CD4-positive, alpha-beta T cell (primary cell): ENCODE measurements around the gene EXD2. TPM values are rescaled to one million over a fixed set of nuclear protein-coding genes. Genes with fewer than 3 reads are reported as not detected.

Experiments used
- ATAC-seq: fragments of 200-7000 bp; cut with Tn5 transposase; one replicate; pipeline ENCODE4 v1.10.0; 2022; ENCODE audit warnings: mild to moderate bottlenecking; ENCODE audit not compliant: poor library complexity
- CTCF ChIA-PET: fragments of 350-600 bp; sonication (Branson Sonifier 250); formaldehyde crosslinking; loops from one replicate; lab custom pipeline; 2021; ENCODE audit warnings: antibody characterized with exemption, inconsistent platforms; lab: Charles Lee
- POLR2A ChIA-PET: fragments of 350-600 bp; sonication (Branson Sonifier 250); formaldehyde crosslinking; loops from one replicate; lab custom pipeline; 2021; ENCODE audit warnings: antibody characterized with exemption, inconsistent platforms; lab: Charles Lee
- DNase-seq, 14 experiments: peaks; one replicate each; pipeline ENCODE4 v3.0.0-alpha.2; 2013 to 2020; ENCODE audit warnings: mixed read lengths in 2 of 14
- H3K27ac ChIP-seq, 2 donors: one replicate each; pipeline versions ENCODE4 v1.5.1 to v1.7.0; 2013; ENCODE audit warnings: low read length in 2 of 2, low read depth in 1 of 2, mild to moderate bottlenecking in 1 of 2
- H3K27me3 ChIP-seq, 2 experiments: 1 replicate in 1 of 2; 2 replicates in 1 of 2; pipeline versions ENCODE4 v1.6.1 to v1.7.0; 2013; ENCODE audit warnings: low read length in 2 of 2, control low read depth in 1 of 2, mild to moderate bottlenecking in 1 of 2, moderate library complexity in 1 of 2; ENCODE audit not compliant: insufficient read depth in 2 of 2, control insufficient read depth in 1 of 2
- H3K36me3 ChIP-seq: one replicate; pipeline ENCODE4 v1.6.1; 2013; ENCODE audit warnings: low read length, control low read depth; ENCODE audit not compliant: insufficient read depth
- H3K4me1 ChIP-seq: one replicate; pipeline ENCODE4 v1.6.1; 2013; ENCODE audit warnings: low read length, control low read depth; ENCODE audit not compliant: insufficient read depth
- H3K4me3 ChIP-seq: one replicate; pipeline ENCODE4 v1.5.1; 2013; ENCODE audit warnings: mild to moderate bottlenecking, low read length, moderate library complexity
- H3K9me3 ChIP-seq, 2 experiments: 1 replicate in 1 of 2; 2 replicates in 1 of 2; pipeline versions ENCODE4 v1.6.1 to v1.7.0; 2013; ENCODE audit warnings: low read length in 2 of 2, mild to moderate bottlenecking in 2 of 2, control low read depth in 1 of 2, moderate library complexity in 1 of 2; ENCODE audit not compliant: control insufficient read depth in 1 of 2, insufficient read depth in 1 of 2
- H3K27ac Mint-ChIP-seq: one replicate; pipeline ENCODE4 v1.8.0; 2020; ENCODE audit warnings: mixed read lengths
- H3K27me3 Mint-ChIP-seq: one replicate; pipeline ENCODE4 v1.8.0; 2021; ENCODE audit warnings: mixed read lengths
- H3K36me3 Mint-ChIP-seq: one replicate; pipeline ENCODE4 v1.8.0; 2021; ENCODE audit warnings: low read depth, mixed read lengths
- H3K4me1 Mint-ChIP-seq: one replicate; pipeline ENCODE4 v1.8.0; 2021; ENCODE audit warnings: low read depth, mixed read lengths
- H3K4me3 Mint-ChIP-seq: one replicate; pipeline ENCODE4 v1.8.0; 2020; ENCODE audit warnings: mild to moderate bottlenecking, mixed read lengths
- H3K9me3 Mint-ChIP-seq: one replicate; pipeline ENCODE4 v1.8.0; 2020; ENCODE audit warnings: mixed read lengths
- intact Hi-C, 2 experiments: fragments of 100-400 bp; cut with DNase I in 1 of 2; cut with micrococcal nuclease in 1 of 2; formaldehyde crosslinking; loops; one replicate each; pipeline versions ENCODE4 v1.15.1 to v1.9.0; 2023 to 2025; cut with DNase I, micrococcal nuclease
- total RNA-seq, 174 experiments: library from RNA in 2 of 174; stranded (reverse) in 2 of 174; gene quantifications; one replicate each; pipeline ENCODE4 v1.2.3 and lab custom pipeline; 2021 to 2026
- TF ChIP-seq, protein P1 (sequence below): fragments of 200-600 bp; IDR thresholded peaks from one replicate; pipeline ENCODE4 v1.8.0; 2022; ENCODE audit warnings: antibody characterized with exemption, mild to moderate bottlenecking

Gene EXD2
- total RNA-seq, 2 experiments from 2014 or later = 6.6 to 7.0 TPM

DNA sequence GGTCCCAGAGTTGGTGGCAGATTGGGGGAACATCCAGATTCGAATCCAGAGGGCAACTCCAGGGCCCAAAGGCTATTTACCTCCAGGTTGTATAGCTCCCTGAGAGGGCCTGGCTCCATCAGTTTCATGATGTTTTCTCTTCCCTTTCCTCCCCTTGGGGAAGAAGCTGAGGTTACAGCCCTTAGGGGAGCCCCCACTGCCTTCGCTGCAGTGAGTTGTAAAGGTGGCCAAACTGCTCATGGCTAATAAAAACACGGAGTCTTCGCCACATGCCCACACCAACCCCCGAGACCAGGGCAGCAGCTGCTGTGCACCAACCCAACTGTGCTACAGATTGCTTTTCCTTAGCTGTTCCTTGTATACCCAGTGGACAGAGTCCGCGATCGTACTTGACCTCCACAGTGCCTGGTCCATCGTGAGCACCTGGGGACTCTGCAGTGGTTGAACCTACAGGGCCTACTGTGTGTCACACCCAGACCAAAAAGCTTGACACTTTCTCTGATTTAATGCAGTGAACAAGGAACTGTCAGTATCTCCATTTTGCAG lies 89.5 kb downstream of the EXD2 start:
- Histone ChIP-seq H3K4me1 (no peaks in the 10 kb centered on the region), H3K9me3 (peaks cover 0 to 4% of the 10 kb centered on the region in 2 experiments), H3K27ac (no peak overlapping the region), H3K4me3 (no peak overlapping the region), H3K27me3 (no peaks in the 10 kb centered on the region), H3K36me3 (no peaks in the 10 kb centered on the region)
- intact Hi-C loops = no loop called here
- H3K9me3 Mint-ChIP-seq = peaks cover 2% of the 10 kb centered on the region
- TF ChIP-seq, protein P1, sequence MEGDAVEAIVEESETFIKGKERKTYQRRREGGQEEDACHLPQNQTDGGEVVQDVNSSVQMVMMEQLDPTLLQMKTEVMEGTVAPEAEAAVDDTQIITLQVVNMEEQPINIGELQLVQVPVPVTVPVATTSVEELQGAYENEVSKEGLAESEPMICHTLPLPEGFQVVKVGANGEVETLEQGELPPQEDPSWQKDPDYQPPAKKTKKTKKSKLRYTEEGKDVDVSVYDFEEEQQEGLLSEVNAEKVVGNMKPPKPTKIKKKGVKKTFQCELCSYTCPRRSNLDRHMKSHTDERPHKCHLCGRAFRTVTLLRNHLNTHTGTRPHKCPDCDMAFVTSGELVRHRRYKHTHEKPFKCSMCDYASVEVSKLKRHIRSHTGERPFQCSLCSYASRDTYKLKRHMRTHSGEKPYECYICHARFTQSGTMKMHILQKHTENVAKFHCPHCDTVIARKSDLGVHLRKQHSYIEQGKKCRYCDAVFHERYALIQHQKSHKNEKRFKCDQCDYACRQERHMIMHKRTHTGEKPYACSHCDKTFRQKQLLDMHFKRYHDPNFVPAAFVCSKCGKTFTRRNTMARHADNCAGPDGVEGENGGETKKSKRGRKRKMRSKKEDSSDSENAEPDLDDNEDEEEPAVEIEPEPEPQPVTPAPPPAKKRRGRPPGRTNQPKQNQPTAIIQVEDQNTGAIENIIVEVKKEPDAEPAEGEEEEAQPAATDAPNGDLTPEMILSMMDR = no peak
- H3K4me1 Mint-ChIP-seq = no peaks in the 10 kb centered on the region
- no peak overlapping the region for H3K4me3 Mint-ChIP-seq
- H3K27ac Mint-ChIP-seq = no peak overlapping the region
- ChIA-PET CTCF (interaction anchor here (1.4 kb wide), 1 partner anchor 18 kb away, joined by 3 read pairs; no protein-coding TSS in a partner anchor), POLR2A (no interaction called here)
- no peak for ATAC-seq
- H3K27me3 Mint-ChIP-seq = peaks cover 6% of the 10 kb centered on the region
- no peaks in the 10 kb centered on the region for H3K36me3 Mint-ChIP-seq
- no peak for DNase-seq

DNA sequence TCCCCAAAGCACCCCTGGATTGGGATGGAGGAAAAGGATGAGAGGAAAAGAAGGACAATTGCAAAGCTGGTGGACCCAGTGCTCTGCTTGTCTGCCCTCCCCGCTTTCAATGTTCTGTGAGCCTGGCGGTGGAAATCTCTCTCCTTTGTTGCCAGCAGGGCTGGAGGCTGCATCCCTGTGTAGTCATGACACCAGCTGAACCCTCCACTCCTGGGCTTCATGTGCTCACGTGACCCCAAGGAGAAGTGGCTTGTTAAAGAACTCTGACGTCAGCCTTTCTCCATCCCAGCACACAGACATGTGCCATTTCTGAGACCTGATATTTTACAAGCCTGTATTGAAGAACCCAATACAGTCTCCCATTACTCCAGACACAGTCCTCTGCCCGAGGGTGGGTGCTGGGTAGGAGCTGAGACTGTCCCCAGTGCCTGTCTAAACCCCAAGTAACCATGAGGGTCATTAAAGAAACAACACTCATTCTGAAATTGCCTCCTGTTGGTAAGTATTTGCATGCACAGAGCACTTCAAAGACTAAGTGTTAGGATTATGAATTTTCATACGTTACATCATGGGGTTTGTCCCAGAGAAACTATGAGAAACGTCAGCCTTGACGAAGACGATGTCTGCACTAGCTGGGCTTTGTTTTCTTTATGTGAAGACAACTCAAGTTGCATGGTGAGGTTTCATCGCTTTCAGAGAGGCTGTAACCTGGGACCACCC lies 90.3 kb downstream of the EXD2 start:
- TF ChIP-seq, protein P1 = no peak
- Mint-ChIP-seq H3K27me3 (peaks cover 6% of the 10 kb centered on the region), H3K9me3 (peaks cover 2% of the 10 kb centered on the region), H3K27ac (no peak overlapping the region), H3K4me1 (no peaks in the 10 kb centered on the region), H3K36me3 (no peaks in the 10 kb centered on the region), H3K4me3 (no peak overlapping the region)
- intact Hi-C loops = no loop called here
- H3K4me3 ChIP-seq = no peak overlapping the region
- DNase-seq (no peak), ATAC-seq (no peak)
- no peaks in the 10 kb centered on the region for H3K4me1 ChIP-seq
- H3K36me3 ChIP-seq = no peaks in the 10 kb centered on the region
- no peaks in the 10 kb centered on the region for H3K9me3 ChIP-seq
- ChIA-PET POLR2A (no interaction called here), CTCF (interaction anchor here (1.4 kb wide), 1 partner anchor 17 kb away, joined by 3 read pairs; no protein-coding TSS in a partner anchor)
- no peak overlapping the region for H3K27ac ChIP-seq
- H3K27me3 ChIP-seq = no peaks in the 10 kb centered on the region

DNA sequence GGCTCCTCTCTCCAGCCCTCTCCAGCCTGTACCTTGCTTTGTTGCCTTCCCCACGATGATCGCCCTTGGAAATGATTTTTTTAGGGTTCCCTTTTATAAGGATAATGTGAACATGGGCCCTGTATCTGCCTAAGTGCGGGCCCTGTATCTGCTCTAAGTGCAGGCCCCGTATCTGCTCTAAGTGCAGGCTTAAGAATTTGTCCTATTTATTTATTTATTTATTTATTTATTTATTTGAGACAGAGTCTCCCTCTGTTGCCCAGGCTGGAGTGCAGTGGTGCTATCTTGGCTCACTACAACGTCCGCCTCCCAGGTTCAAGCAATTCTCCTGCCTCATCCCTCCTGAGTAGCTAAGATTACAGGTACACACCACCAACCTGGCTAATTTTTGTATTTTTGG lies 91.2 kb downstream of the EXD2 start:
- H3K27ac Mint-ChIP-seq = no peak overlapping the region
- ATAC-seq = no peak
- Histone ChIP-seq H3K27me3 (no peaks in the 10 kb centered on the region), H3K9me3 (no peaks in the 10 kb centered on the region), H3K4me1 (no peaks in the 10 kb centered on the region), H3K36me3 (no peaks in the 10 kb centered on the region), H3K27ac (no peak overlapping the region), H3K4me3 (no peak overlapping the region)
- H3K27me3 Mint-ChIP-seq = no peaks in the 10 kb centered on the region
- CTCF ChIA-PET = no interaction called here
- no peaks in the 10 kb centered on the region for H3K4me1 Mint-ChIP-seq
- no peaks in the 10 kb centered on the region for H3K9me3 Mint-ChIP-seq
- intact Hi-C loops = no loop called here
- TF ChIP-seq, protein P1 = no peak
- H3K36me3 Mint-ChIP-seq = no peaks in the 10 kb centered on the region
- POLR2A ChIA-PET = no interaction called here
- DNase-seq = no peak
- H3K4me3 Mint-ChIP-seq = no peak overlapping the region
